T-helper 1 cell treated with Interleukin-12 subunit alpha and Interleukin-12 subunit beta and Interleukin-4 antibody, amounts not matched to agents 30 ng/mL and 1 ng/mL, for 36 hours (primary cell): ENCODE measurements around the gene HEY2. TPM values are rescaled to one million over a fixed set of nuclear protein-coding genes. Genes with fewer than 3 reads are reported as not detected.

ENCODE experiments used
- intact Hi-C: fragments of 100-400 bp; cut with micrococcal nuclease; formaldehyde crosslinking; loops from one replicate; pipeline ENCODE4 v1.15.1; 2024
- total RNA-seq: library from RNA; stranded (reverse); gene quantifications from 2 replicates; pipeline ENCODE4 v1.2.3, GENCODE V29; 2022

Gene HEY2
- total RNA-seq, 1 donor from 2014 or later: not detected

- intact Hi-C loops: no loop called here
These were observed 43.2 kb downstream of the HEY2 start for GRCh38 chr6:125792680-125793079.

DNA sequence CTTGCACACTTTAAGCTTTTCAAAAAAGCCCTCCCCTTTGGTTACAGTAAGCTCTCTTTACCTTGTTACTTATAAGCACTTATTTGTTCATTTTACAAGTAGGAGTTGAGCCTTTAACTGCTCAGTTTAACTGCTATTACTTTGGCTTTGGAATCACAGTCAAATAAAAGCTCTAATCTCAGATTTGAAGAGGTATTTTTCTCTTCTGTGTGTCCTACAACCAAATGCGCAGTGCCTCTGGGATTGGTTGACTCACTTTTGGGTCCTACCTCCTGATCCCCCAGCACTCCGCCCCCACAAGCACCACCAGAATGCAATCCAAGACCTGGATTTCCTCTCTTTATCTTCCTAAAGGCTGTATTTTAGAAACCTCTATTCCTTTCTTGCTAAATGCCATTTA lies 43.8 kb downstream of the HEY2 start:
- intact Hi-C loops: no loop called here

GRCh38 chr6:125793863-125794262 lies 44.4 kb downstream of the HEY2 start:
- intact Hi-C loops: no loop called here

- intact Hi-C loops: no loop called here
These were observed 45.1 kb downstream of the HEY2 start for GRCh38 chr6:125794342-125795137.

DNA sequence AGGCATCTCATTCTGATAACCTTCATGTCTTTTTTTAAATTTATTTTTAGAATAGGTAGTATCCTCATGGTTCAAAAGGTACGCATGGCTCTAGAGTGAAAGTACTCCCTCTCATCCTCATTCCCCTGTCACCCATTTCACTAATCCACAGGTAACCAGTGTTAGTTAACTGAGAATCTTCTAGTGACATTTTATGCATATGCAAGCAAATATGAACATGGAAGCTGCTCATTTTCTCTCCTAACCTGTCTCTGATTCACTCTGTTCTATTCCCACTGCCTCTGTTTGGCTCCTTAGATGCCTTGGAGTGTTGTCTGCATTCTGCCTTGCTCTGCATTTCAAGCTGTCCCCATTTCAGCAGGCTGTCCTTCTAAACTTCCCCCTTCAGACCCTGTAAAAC lies 45.9 kb downstream of the HEY2 start:
- intact Hi-C loops: no loop called here

DNA sequence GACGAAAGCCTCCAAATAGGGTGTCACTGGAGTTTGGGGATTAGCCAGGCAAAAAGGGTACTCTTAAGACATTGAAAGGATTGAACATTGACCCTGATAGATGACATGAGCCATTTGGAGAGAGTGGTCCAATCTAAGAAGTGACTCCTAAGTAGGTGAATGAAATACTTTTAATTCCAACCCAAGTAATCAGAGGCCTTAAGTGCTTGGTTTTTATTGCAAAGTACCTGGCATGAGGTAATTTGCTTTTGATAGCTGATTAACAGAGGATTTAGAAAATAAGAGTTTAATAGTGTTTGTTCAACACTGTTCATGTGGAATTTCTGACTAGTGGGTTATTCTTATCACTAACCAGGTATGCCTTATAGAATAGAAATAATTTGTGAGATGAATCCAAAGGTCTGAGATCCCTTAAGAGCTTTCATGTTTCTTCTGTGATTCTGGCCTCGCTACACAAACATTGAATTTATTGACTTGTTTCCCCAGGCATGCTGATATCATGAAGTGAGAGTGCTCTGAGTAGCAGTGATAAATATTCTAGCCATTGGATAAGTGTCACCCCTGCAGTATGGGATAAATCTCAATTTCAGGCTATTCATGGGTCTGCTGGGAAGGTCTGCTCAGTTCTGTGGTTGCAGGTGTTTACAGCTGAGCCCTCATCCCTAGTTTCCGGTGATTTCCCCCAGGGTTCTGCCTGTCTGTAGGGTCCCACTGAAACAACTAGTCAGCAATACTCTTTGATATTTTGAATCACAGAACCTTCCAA lies 47.9 kb downstream of the HEY2 start:
- intact Hi-C loops: no loop called here

DNA sequence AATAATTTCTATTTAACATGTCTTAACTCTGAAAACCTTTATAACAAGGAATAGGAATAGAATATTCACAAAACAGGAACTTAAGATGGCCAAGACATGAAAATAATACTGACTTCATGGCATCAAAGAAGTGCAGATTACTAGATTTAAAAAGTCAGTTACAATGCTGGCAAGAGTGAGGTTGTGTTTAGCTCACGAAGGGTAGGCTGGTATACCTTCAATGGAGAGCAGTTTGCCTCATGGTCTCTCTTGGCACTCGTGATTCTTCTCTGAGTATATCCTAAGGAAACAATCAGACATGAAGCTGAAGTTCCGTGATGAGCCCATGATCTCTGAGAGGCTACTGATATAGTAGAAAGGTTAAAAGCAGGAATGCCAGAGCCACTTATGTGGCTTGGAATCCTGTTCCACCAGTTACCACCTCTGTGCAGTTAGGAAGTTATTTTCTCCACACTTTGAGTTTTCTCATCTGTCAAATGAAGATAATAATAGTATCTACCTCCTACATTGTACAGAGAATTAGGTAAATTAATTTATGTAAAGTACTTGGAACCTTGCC lies 48.5 kb downstream of the HEY2 start:
- intact Hi-C loops: no loop called here

- intact Hi-C loops: no loop called here
These were observed 49.5 kb downstream of the HEY2 start for GRCh38 chr6:125798734-125799508.

- intact Hi-C loops: no loop called here
These were observed 53.0 kb downstream of the HEY2 start for GRCh38 chr6:125802383-125802782.

DNA sequence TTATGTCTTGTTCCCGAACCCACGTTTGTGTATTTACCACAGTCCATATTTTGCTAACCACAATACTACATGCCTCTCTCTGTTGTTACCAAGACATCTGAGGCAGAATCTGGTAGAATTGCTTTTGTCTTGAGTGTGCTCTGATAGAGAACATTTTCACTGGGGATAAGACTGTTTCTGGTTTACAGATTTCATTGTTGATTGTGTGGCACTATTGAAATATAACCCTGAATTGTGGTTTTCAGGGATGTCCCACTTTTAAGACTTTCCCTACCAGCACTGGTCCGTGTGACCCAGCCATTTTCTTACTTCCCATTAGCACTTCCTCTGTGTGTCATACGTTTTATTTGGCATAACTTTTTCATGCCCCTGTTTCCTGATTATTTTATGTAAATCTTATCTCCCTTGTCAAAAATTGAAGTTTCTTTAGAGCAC lies 53.5 kb downstream of the HEY2 start:
- intact Hi-C loops: no loop called here

- intact Hi-C loops: loop anchor here (1.0 kb wide), 2 partner anchors 13 to 24 kb away; no protein-coding TSS in a partner anchor
These were observed 54.8 kb downstream of the HEY2 start for GRCh38 chr6:125804264-125804663.

DNA sequence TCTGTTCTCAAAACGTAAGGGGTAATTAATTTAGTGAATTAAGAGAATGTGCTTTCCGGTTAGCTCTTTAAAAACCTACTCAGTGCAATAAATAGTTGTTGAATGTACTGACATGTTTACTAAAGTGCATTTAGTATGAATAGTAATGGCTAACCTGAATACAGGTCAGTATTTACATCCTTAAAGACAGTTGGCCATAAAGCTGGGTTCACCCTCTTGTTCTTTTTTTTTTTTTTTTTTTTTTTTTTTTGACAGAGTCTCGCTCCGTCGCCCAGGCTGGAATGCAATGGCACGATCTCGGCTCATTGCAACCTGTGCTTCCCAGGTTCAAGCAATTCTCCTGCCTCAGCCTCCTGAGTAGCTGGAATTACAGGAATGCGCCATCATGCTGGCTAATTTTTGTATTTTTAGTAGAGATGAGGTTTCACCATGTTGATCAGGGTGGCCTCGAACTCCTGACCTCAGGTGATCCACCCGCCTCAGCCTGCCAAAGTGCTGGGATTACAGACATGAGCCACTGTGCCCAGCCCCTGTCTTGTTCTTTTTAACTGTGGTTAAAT lies 55.5 kb downstream of the HEY2 start:
- intact Hi-C loops: loop anchor here (1.0 kb wide), 2 partner anchors 14 to 25 kb away; no protein-coding TSS in a partner anchor

DNA sequence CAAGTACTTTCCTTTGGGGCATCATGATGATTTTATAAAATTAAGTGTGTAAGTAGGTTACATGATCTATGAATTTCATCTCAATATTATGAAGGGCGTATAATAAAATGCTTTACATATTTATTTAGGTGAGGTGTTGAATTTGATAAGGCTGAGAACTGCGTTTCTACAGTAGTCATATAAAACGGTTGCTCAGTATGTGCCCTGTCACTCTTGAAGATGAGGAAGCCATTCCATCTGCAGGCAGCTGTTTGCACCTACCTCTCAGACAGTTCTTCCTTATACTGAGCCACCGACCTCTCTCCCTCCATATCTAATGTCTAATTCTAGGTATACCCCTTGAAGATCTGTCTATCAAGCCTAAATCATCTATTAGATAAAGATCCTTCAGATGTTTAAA lies 57.4 kb downstream of the HEY2 start:
- intact Hi-C loops: loop anchor here (1.0 kb wide), 3 partner anchors 9 to 112 kb away; no protein-coding TSS in a partner anchor

- intact Hi-C loops: loop anchor here (1.0 kb wide), 3 partner anchors 9 to 112 kb away; no protein-coding TSS in a partner anchor
These were observed 57.9 kb downstream of the HEY2 start for GRCh38 chr6:125807293-125807692.

DNA sequence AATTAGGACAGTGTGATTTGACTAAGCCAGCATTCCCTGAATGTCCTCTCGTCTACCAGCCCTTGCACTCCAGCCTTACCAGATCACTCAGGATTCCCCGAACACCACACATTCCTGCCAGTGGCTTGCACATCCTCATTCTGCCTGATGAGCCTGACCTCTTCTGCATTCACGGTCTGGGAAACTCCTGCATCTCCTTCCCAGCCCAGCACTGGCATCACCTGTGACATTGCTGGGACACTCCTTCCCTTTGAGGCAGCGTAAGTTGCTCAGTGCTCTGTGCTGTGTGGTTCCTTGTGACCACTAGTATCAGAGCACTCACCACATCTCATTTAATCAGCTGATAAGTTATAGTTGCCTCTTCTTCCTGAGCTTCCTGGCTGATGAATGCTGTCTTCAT lies 58.6 kb downstream of the HEY2 start:
- intact Hi-C loops: no loop called here

- intact Hi-C loops: no loop called here
These were observed 59.2 kb downstream of the HEY2 start for GRCh38 chr6:125808591-125808990.

- intact Hi-C loops: no loop called here
These were observed 60.2 kb downstream of the HEY2 start for GRCh38 chr6:125809570-125810170.

DNA sequence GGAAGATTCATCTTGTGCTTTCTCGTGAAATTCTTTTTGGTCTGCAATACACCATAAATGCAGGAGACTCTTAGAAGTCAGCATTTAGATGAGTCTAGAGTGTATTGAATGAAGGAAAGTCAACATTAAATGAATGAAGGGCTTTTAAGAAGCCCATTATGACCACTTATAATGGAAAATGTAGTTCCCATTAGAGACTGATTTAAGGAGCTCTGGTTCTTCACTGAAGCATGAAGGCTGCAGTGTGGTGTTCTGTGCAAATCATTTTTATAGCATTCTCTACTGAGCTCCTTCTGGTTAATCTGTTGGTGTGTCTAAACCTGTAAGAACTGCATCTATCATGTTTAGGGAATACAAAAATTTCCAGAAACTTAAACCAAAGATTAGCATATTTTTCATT lies 61.0 kb downstream of the HEY2 start:
- intact Hi-C loops: no loop called here
